A549 (cell line): ENCODE data around the gene CREB5.

Experiments
- CTCF ChIP-seq: fragments of >200 bp; sonication (Bioruptor Twin); formaldehyde crosslinking; IDR thresholded peaks from 3 replicates; pipeline ENCODE4 v1.5.1; 2016
- JUN ChIP-seq, 2 experiments: fragments of >200 bp; sonication (Bioruptor Twin); formaldehyde crosslinking; IDR thresholded peaks; 2 replicates in 1 of 2; 3 replicates in 1 of 2; pipeline ENCODE4 v1.6.1; 2016 to 2017
- POLR2A ChIP-seq: IDR thresholded peaks from 2 replicates; pipeline ENCODE4 v1.6.1; 2012; ENCODE audit warnings: mild to moderate bottlenecking, low read length
- RFX5 ChIP-seq: fragments of 450-650 bp; IDR thresholded peaks from 2 replicates; pipeline ENCODE4 v1.7.1; 2014; ENCODE audit warnings: antibody characterized with exemption, mild to moderate bottlenecking, moderate library complexity

- no peak for TF ChIP-seq RFX5
- no peak for TF ChIP-seq JUN (IDR thresholded peaks at IDR 0.05)
- no peak for TF ChIP-seq CTCF
- TF ChIP-seq POLR2A: no peak
These were observed 36.6 kb upstream of the CREB5 start for GRCh38 chr7:28375729-28376128.
